ENCODE data around the gene NRP1. TPM values are rescaled to one million over a fixed set of nuclear protein-coding genes. Genes with fewer than 3 reads are reported as not detected.

Gene NRP1
- total RNA-seq, 1 experiment from 2014 or later, result 3.0 TPM

GRCh38 chr10:33377658-33378025 is 43.2 kb upstream of the NRP1 start (continued):
- no peak for TF ChIP-seq ZNF281 (CRISPR knock-in tag; IDR thresholded peaks at IDR 0.05)
- TF ChIP-seq ZNF263 (CRISPR knock-in tag; IDR thresholded peaks at IDR 0.05; ENCODE audit: low read depth), result no peak
- TF ChIP-seq HMGA2 (CRISPR knock-in tag; IDR thresholded peaks at IDR 0.05), result no peak
- no peak for TF ChIP-seq MLX (CRISPR knock-in tag; IDR thresholded peaks at IDR 0.05)
- TF ChIP-seq SMAD4 (CRISPR knock-in tag; IDR thresholded peaks at IDR 0.05), result no peak

GRCh38 chr10:33376976-33377657 is 42.6 kb upstream of the NRP1 start:
- POLR2A ChIA-PET, result no interaction called here
- H3K9me3 Mint-ChIP-seq, result 0 out of 2 replicates have a peak, but pooled peaks cover 3% of the 10 kb centered on the region
- H3K4me3 Mint-ChIP-seq, result no peak overlapping the region
- H3K36me3 Mint-ChIP-seq, result no peaks in the 10 kb centered on the region
- H3K27ac Mint-ChIP-seq, result no peak overlapping the region
- ATAC-seq, result no peak
- TF ChIP-seq PRDM15 (CRISPR knock-in tag; IDR thresholded peaks at IDR 0.05) (no peak), CREM (CRISPR knock-in tag; IDR thresholded peaks at IDR 0.05) (no peak), FOXK1 (CRISPR knock-in tag; IDR thresholded peaks at IDR 0.05) (no peak), TEAD1 (CRISPR knock-in tag; IDR thresholded peaks at IDR 0.05) (no peak), NR3C1 (CRISPR knock-in tag; conservative IDR thresholded peaks at IDR 0.05; ENCODE audit: low read depth) (no peak), ZNF532 (CRISPR knock-in tag; IDR thresholded peaks at IDR 0.05; ENCODE audit: borderline replicate concordance) (no peak), AR (CRISPR knock-in tag; IDR thresholded peaks at IDR 0.05) (no peak), TEAD4 (CRISPR knock-in tag; IDR thresholded peaks at IDR 0.05) (no peak), MXD4 (CRISPR knock-in tag; IDR thresholded peaks at IDR 0.05; ENCODE audit: borderline replicate concordance) (no peak), ZNF121 (CRISPR knock-in tag; IDR thresholded peaks at IDR 0.05) (no peak), ELF4 (CRISPR knock-in tag; IDR thresholded peaks at IDR 0.05; ENCODE audit: low read depth) (no peak)
- H3K4me1 Mint-ChIP-seq, result peaks cover 6% of the 10 kb centered on the region
- H3K27me3 Mint-ChIP-seq (ENCODE audit: low read depth), result no peaks in the 10 kb centered on the region
- DNase-seq (ENCODE audit: low spot score), result no peak
- CTCF ChIA-PET, result no interaction called here

Data from WTC11 (cell line).